GM12891 (cell line): Measurements from ENCODE around the gene CCDC142.

Experiments used
- DNase-seq: peaks from one replicate; pipeline ENCODE4 v3.0.0; 2011; ENCODE audit warnings: low spot score; ENCODE audit not compliant: insufficient read length
- FAIRE-seq: peaks from 2 replicates; lab custom pipeline; 2011; peaks lifted over from hg19 to GRCh38; lab: Jason Lieb, UNC
- PAX5 ChIP-seq: IDR thresholded peaks from 2 replicates; pipeline ENCODE4 v1.6.1; 2011; ENCODE audit warnings: low read length, moderate library complexity, mild to moderate bottlenecking; ENCODE audit not compliant: insufficient read depth, severe bottlenecking
- POLR2A ChIP-seq: IDR thresholded peaks from 2 replicates; pipeline ENCODE4 v1.6.1; 2011; ENCODE audit warnings: low read depth, low read length, control low read depth
- POLR2AphosphoS5 ChIP-seq: IDR thresholded peaks from 2 replicates; pipeline ENCODE4 v1.6.1; 2011; ENCODE audit warnings: low read depth, low read length, control low read depth
- POU2F2 ChIP-seq: IDR thresholded peaks from 2 replicates; pipeline ENCODE4 v1.6.1; 2011; ENCODE audit warnings: low read depth, mild to moderate bottlenecking, control low read depth, low read length, moderate library complexity
- SPI1 ChIP-seq: IDR thresholded peaks from 2 replicates; pipeline ENCODE4 v1.6.1; 2011; ENCODE audit warnings: low read depth, low read length, control low read depth
- TAF1 ChIP-seq: IDR thresholded peaks from 2 replicates; pipeline ENCODE4 v1.6.1; 2011; ENCODE audit warnings: low read depth, low read length, control low read depth

CCDC142 gene

GRCh38 chr2:74525717-74526648, 43.2 kb upstream of the CCDC142 start, which contains the start of gene DQX1:
DQX1 (minus strand) TSS chr2:74526231; CDS start chr2:74525729, 502 bp downstream.
- peak; percentile 75 for FAIRE-seq
- no peak for DNase-seq
- TF ChIP-seq SPI1 (peak; percentile 90), POLR2AphosphoS5 (no peak), POLR2A (0 out of 2 replicates have a peak, but pooled peaks have one; percentile 27), POU2F2 (no peak; the same call in none of the 2 replicates), PAX5 (no peak)

- FAIRE-seq: no peak
Measured at GRCh38 chr2:74524955-74525716, 42.3 kb upstream of the CCDC142 start.

GRCh38 chr2:74524005-74524404, 41.2 kb upstream of the CCDC142 start:
- TF ChIP-seq POLR2A (no peak), POLR2AphosphoS5 (no peak), TAF1 (no peak), PAX5 (no peak), POU2F2 (no peak), SPI1 (no peak)
- DNase-seq (no peak), FAIRE-seq (no peak)

More at GRCh38 chr2:74524955-74525716, 42.3 kb upstream of the CCDC142 start:
- TF ChIP-seq POLR2A (no peak; the same call in 1 of the 2 replicates), PAX5 (no peak), TAF1 (no peak), POLR2AphosphoS5 (no peak), POU2F2 (no peak), SPI1 (no peak)
- no peak for DNase-seq

- DNase-seq: no peak
- TF ChIP-seq POLR2AphosphoS5 (no peak), TAF1 (no peak), PAX5 (no peak)
- FAIRE-seq: no peak
Measured at GRCh38 chr2:74522516-74522915, 39.7 kb upstream of the CCDC142 start.

- DNase-seq (no peak), FAIRE-seq (peak; percentile 33)
- TF ChIP-seq POLR2AphosphoS5: no peak
- no peak for TF ChIP-seq TAF1
- no peak for TF ChIP-seq POLR2A
- TF ChIP-seq SPI1: no peak
- no peak for TF ChIP-seq PAX5
- TF ChIP-seq POU2F2: no peak
Measured at GRCh38 chr2:74516650-74517049, 33.9 kb upstream of the CCDC142 start.

GRCh38 chr2:74515981-74516633, 33.3 kb upstream of the CCDC142 start:
- FAIRE-seq: peak; percentile 78
- TF ChIP-seq POLR2A: no peak
- TF ChIP-seq TAF1: no peak
- TF ChIP-seq POU2F2: no peak
- TF ChIP-seq PAX5: no peak
- no peak for TF ChIP-seq POLR2AphosphoS5
- no peak for TF ChIP-seq SPI1
- peak; percentile 90 for DNase-seq

GRCh38 chr2:74515271-74515980, 32.6 kb upstream of the CCDC142 start:
- FAIRE-seq (no peak), DNase-seq (no peak)
- TF ChIP-seq PAX5 (no peak), POU2F2 (no peak), SPI1 (no peak), TAF1 (no peak), POLR2A (no peak), POLR2AphosphoS5 (no peak)

GRCh38 chr2:74514368-74515270, 31.8 kb upstream of the CCDC142 start, which contains the start of gene TLX2:
TLX2 (plus strand) TSS chr2:74514450; CDS start chr2:74514807, 357 bp downstream.
- no peak for TF ChIP-seq POLR2AphosphoS5
- TF ChIP-seq SPI1: no peak
- TF ChIP-seq POLR2A: no peak
- TF ChIP-seq POU2F2: no peak
- no peak for TF ChIP-seq TAF1
- no peak for TF ChIP-seq PAX5
- FAIRE-seq (peak; percentile 9), DNase-seq (no peak)
